SK-N-SH (cell line): Measurements from ENCODE around the gene ZBTB24. TPM values are rescaled to one million over a fixed set of nuclear protein-coding genes. Genes with fewer than 3 reads are reported as not detected.

Experiments used
- CTCF ChIA-PET: fragments of 300-600, 350-600 bp; formaldehyde crosslinking; extraction: SDS; loops from one replicate; lab custom pipeline; 2021; lab: Yijun Ruan, JAX
- POLR2A ChIA-PET: fragments of 350-600 bp; sonication (Branson Sonifier 250); formaldehyde crosslinking; extraction: SDS; loops from one replicate; lab custom pipeline; 2020; ENCODE audit warnings: antibody characterized with exemption, inconsistent platforms; lab: Yijun Ruan, JAX
- DNase-seq: peaks from one replicate; pipeline ENCODE4 v3.0.0; 2012
- H2AFZ ChIP-seq: fragments of 200-600 bp; sonication (generic); 2 replicates; pipeline ENCODE4 v1.8.1; 2016; ENCODE audit warnings: antibody characterized with exemption, mild to moderate bottlenecking, low read depth
- H3F3A ChIP-seq: fragments of 200-600 bp; sonication (generic); replicated peaks from 2 replicates; pipeline ENCODE3; 2016; ENCODE audit warnings: antibody characterized with exemption, mild to moderate bottlenecking; ENCODE audit not compliant: insufficient read depth
- H3K27ac ChIP-seq, 2 experiments: fragments of 200-500 bp in 1 of 2; fragments of 200-600 bp in 1 of 2; sonication (Bioruptor generic) in 1 of 2; sonication (generic), shearing (Covaris generic) in 1 of 2; 2 replicates each; pipeline versions ENCODE4 v1.5.1 to v1.6.1; 2014 to 2016; ENCODE audit warnings: low read depth in 2 of 2, inconsistent platforms in 1 of 2, low read length in 1 of 2, mild to moderate bottlenecking in 1 of 2, mixed read lengths in 1 of 2
- H3K27me3 ChIP-seq: fragments of 200-600 bp; sonication (generic), shearing (Covaris generic); 2 replicates; pipeline ENCODE4 v1.6.1; 2016; ENCODE audit warnings: mixed run types; ENCODE audit not compliant: insufficient read depth
- H3K36me3 ChIP-seq, 2 experiments: fragments of 200-500 bp in 1 of 2; fragments of 200-600 bp in 1 of 2; sonication (Bioruptor generic) in 1 of 2; sonication (generic) in 1 of 2; replicated peaks in 1 of 2; 2 replicates each; pipeline versions ENCODE3 to v1.5.1; 2014 to 2016; ENCODE audit warnings: low read length in 1 of 2, mild to moderate bottlenecking in 1 of 2; ENCODE audit not compliant: insufficient read depth in 2 of 2, control insufficient read depth in 1 of 2
- H3K4me1 ChIP-seq, 2 experiments: fragments of 200-500 bp in 1 of 2; fragments of 200-600 bp in 1 of 2; sonication (Bioruptor generic) in 1 of 2; sonication (generic), shearing (Covaris generic) in 1 of 2; 2 replicates each; pipeline versions ENCODE4 v1.5.1 to v1.6.1; 2014 to 2016; ENCODE audit warnings: low read depth in 1 of 2, low read length in 1 of 2, mixed run types in 1 of 2; ENCODE audit not compliant: insufficient read depth in 2 of 2, control insufficient read depth in 1 of 2
- H3K4me2 ChIP-seq: fragments of 200-600 bp; sonication (generic), shearing (Covaris generic); 2 replicates; pipeline ENCODE4 v1.6.1; 2017; ENCODE audit warnings: mixed run types
- H3K4me3 ChIP-seq, 2 experiments: fragments of 200-500 bp in 1 of 2; fragments of 200-600 bp in 1 of 2; sonication (Bioruptor generic) in 1 of 2; sonication (generic), shearing (Covaris generic) in 1 of 2; 2 replicates each; pipeline versions ENCODE4 v1.5.1 to v1.8.1; 2014 to 2016; ENCODE audit warnings: low read depth in 2 of 2, inconsistent platforms in 1 of 2, low read length in 1 of 2, mild to moderate bottlenecking in 1 of 2, mixed read lengths in 1 of 2, moderate library complexity in 1 of 2
- H3K79me2 ChIP-seq: fragments of 200-600 bp; sonication (generic); 2 replicates; pipeline ENCODE4 v1.8.1; 2017; ENCODE audit warnings: mild to moderate bottlenecking; ENCODE audit not compliant: insufficient read depth
- H3K9ac ChIP-seq: fragments of 200-600 bp; sonication (generic); 2 replicates; pipeline ENCODE4 v1.6.1; 2017; ENCODE audit warnings: mixed run types
- H3K9me2 ChIP-seq: fragments of 200-600 bp; sonication (generic); 2 replicates; pipeline ENCODE4 v1.6.1; 2017; ENCODE audit warnings: mixed run types
- H3K9me3 ChIP-seq: fragments of 200-600 bp; sonication (generic); 2 replicates; pipeline ENCODE4 v1.6.1; 2017; ENCODE audit warnings: mixed run types, mild to moderate bottlenecking, moderate library complexity
- H4K20me1 ChIP-seq: fragments of 200-600 bp; sonication (generic); 2 replicates; pipeline ENCODE4 v1.6.1; 2017; ENCODE audit warnings: mild to moderate bottlenecking, mixed run types; ENCODE audit not compliant: insufficient read depth
- CHD2 ChIP-seq: fragments of 150-350 bp; IDR thresholded peaks from 2 replicates; pipeline ENCODE4 v1.6.1; 2018; ENCODE audit warnings: low read length; ENCODE audit not compliant: partially characterized antibody
- ELF1 ChIP-seq: IDR thresholded peaks from 2 replicates; pipeline ENCODE4 v1.4.0; 2012
- FOXJ3 ChIP-seq: sonication (generic); formaldehyde crosslinking; IDR thresholded peaks from 2 replicates; pipeline ENCODE4 v1.5.1; 2020; ENCODE audit warnings: mild to moderate bottlenecking, missing genetic modification reagents
- GABPA ChIP-seq: IDR thresholded peaks from 2 replicates; pipeline ENCODE4 v1.4.0; 2012; ENCODE audit warnings: low read depth, mild to moderate bottlenecking
- GATA2 ChIP-seq: sonication (generic); formaldehyde crosslinking; IDR thresholded peaks from 2 replicates; pipeline ENCODE4 v1.5.0; 2020; ENCODE audit warnings: mild to moderate bottlenecking, missing genetic modification reagents
- MEF2A ChIP-seq: IDR thresholded peaks from 2 replicates; pipeline ENCODE4 v1.4.0; 2012; ENCODE audit warnings: low read depth, borderline replicate concordance
- MXI1 ChIP-seq: IDR thresholded peaks from 2 replicates; pipeline ENCODE4 v1.6.1; 2012; ENCODE audit warnings: mild to moderate bottlenecking, low read depth, low read length, improper control_type of control experiment
- POLR2AphosphoS5 ChIP-seq: IDR thresholded peaks from 2 replicates; pipeline ENCODE4 v1.6.1; 2012; ENCODE audit warnings: low read depth, low read length
- RAD21 ChIP-seq: IDR thresholded peaks from 2 replicates; pipeline ENCODE4 v1.6.1; 2012; ENCODE audit warnings: mild to moderate bottlenecking, low read length
- RCOR1 ChIP-seq: fragments of 150-350 bp; IDR thresholded peaks from 2 replicates; pipeline ENCODE4 v1.6.1; 2017; ENCODE audit warnings: antibody characterized with exemption, low read length
- RFX5 ChIP-seq: IDR thresholded peaks from 2 replicates; pipeline ENCODE4 v1.6.1; 2012; ENCODE audit warnings: mild to moderate bottlenecking, improper control_type of control experiment, low read length
- SIN3A ChIP-seq: IDR thresholded peaks from 2 replicates; pipeline ENCODE4 v1.6.1; 2012; ENCODE audit warnings: low read depth, mild to moderate bottlenecking, low read length, moderate library complexity, borderline replicate concordance
- SMC3 ChIP-seq: IDR thresholded peaks from 2 replicates; pipeline ENCODE4 v1.6.1; 2012; ENCODE audit warnings: low read depth, low read length, improper control_type of control experiment
- TAF1 ChIP-seq: IDR thresholded peaks from 2 replicates; pipeline ENCODE4 v1.6.1; 2012; ENCODE audit warnings: low read depth, mild to moderate bottlenecking, low read length, moderate library complexity, borderline replicate concordance
- TCF12 ChIP-seq: IDR thresholded peaks from 2 replicates; pipeline ENCODE4 v1.4.0; 2012
- TEAD4 ChIP-seq: IDR thresholded peaks from 2 replicates; pipeline ENCODE4 v1.4.0; 2012; ENCODE audit warnings: mild to moderate bottlenecking, borderline replicate concordance; ENCODE audit not compliant: insufficient read depth
- YY1 ChIP-seq: IDR thresholded peaks from 2 replicates; pipeline ENCODE4 v1.4.0; 2012; ENCODE audit warnings: low read depth, mild to moderate bottlenecking
- WGBS: methylation state at CpG from one replicate; pipeline ENCODE4 v1.1.6; 2017; ENCODE audit warnings: low lambda C conversion rate; 5-methylcytosine and 5-hydroxymethylcytosine counted together
- polyA plus RNA-seq, 3 experiments: library from polyadenylated mRNA; depleted of rRNA; stranded (reverse); fragments of >200 nt; gene quantifications; 2 replicates each; pipeline ENCODE4 v1.2.3, GENCODE V29; 2012
- TF ChIP-seq, protein P1 (sequence below): fragments of 150-350 bp; IDR thresholded peaks from 2 replicates; pipeline ENCODE4 v1.6.1; 2017; ENCODE audit warnings: antibody characterized with exemption, low read length, low read depth, borderline replicate concordance
- TF ChIP-seq, protein P2 (sequence below): IDR thresholded peaks from 2 replicates; pipeline ENCODE4; 2012

The ZBTB24 gene
- polyA plus RNA-seq, 1 of the 3 experiments (the other 2 are of a cell fraction), result 1.7 TPM

DNA sequence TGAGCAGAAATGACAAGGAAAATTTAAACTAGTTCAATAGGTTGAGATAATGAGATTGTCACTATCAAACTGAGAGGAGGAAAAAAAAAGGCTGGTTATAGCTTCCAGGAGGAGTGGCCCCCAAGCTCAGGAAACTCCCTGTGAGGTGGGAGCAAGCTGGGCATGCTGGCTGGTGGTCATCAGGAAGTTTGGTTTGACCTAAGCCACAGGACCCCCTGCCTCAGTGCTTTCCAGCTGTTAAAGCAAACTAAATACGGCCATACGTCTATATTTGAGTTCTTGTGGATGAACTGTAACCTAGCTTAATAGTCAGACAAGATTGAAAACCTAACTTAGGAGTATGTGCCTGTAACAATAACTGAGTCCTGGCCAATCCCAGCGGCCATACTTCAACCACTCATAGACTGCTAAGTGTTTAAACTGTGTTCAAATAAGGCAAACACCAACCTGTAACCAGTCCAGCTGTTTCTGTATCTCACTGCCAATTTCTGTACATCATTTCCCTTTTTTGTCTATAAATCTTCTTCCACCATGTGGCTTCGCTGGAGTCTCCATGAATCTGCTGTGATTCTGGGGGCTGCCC lies 24.6 kb upstream of the ZBTB24 start (continued):
- TF ChIP-seq, protein P1, sequence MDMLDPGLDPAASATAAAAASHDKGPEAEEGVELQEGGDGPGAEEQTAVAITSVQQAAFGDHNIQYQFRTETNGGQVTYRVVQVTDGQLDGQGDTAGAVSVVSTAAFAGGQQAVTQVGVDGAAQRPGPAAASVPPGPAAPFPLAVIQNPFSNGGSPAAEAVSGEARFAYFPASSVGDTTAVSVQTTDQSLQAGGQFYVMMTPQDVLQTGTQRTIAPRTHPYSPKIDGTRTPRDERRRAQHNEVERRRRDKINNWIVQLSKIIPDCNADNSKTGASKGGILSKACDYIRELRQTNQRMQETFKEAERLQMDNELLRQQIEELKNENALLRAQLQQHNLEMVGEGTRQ, result no peak
- TF ChIP-seq TAF1 (no peak), SIN3A (no peak), RAD21 (no peak), TCF12 (no peak), ELF1 (no peak), FOXJ3 (CRISPR knock-in tag) (no peak), POLR2AphosphoS5 (no peak), SMC3 (no peak), MEF2A (no peak), CHD2 (no peak)
- TF ChIP-seq, protein P2, sequence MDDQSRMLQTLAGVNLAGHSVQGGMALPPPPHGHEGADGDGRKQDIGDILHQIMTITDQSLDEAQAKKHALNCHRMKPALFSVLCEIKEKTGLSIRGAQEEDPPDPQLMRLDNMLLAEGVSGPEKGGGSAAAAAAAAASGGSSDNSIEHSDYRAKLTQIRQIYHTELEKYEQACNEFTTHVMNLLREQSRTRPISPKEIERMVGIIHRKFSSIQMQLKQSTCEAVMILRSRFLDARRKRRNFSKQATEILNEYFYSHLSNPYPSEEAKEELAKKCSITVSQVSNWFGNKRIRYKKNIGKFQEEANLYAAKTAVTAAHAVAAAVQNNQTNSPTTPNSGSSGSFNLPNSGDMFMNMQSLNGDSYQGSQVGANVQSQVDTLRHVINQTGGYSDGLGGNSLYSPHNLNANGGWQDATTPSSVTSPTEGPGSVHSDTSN, result no peak

DNA sequence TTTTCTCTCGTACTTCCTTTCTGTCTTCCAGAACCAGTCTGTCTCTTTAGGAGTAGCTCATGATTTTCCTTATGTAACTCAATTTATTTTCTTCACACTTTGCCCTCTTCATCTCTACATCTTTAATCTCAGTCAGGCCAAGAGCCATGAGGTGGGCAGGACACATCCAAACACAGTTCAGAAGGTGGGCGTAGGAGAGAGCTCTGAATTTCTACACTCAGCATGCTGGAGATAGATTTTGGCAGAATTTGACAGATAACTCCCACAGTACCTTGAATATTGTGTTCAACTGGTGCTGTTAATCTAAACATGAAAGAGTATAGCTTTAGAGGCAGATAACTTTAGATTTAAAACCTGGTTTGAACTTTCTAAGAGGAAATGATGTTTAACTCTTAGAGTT lies 23.8 kb upstream of the ZBTB24 start:
- TF ChIP-seq RAD21 (no peak), GABPA (no peak), RFX5 (no peak), CHD2 (no peak), MEF2A (no peak), TEAD4 (no peak), MXI1 (no peak), RCOR1 (no peak), YY1 (no peak), GATA2 (CRISPR knock-in tag) (no peak), SIN3A (no peak), POLR2AphosphoS5 (no peak)
- TF ChIP-seq, protein P1, result no peak
- TF ChIP-seq, protein P2, result no peak
- TF ChIP-seq, all 33 proteins: peak for 0
- Histone ChIP-seq H3F3A (no peaks in the 10 kb centered on the region), H3K9ac (no peak overlapping the region), H3K36me3 (no peaks in the 10 kb centered on the region), H3K27ac (no peak overlapping the region), H3K4me3 (no peak overlapping the region), H3K4me1 (no peaks in the 10 kb centered on the region; a peak in 1 of 4 replicates), H4K20me1 (no peaks in the 10 kb centered on the region), H3K9me3 (no peaks in the 10 kb centered on the region), H2AFZ (no peak overlapping the region), H3K4me2 (no peak overlapping the region), H3K9me2 (no peaks in the 10 kb centered on the region), H3K79me2 (no peaks in the 10 kb centered on the region), H3K27me3 (no peaks in the 10 kb centered on the region)
- ChIA-PET CTCF (interaction anchor here (1.0 to 2.2 kb wide), 2 partner anchors 21 to 546 kb away, joined by 3 to 9 read pairs; no protein-coding TSS in a partner anchor), POLR2A (no interaction called here)
- 38% methylated on average over 2 of the region's 2 CpGs for WGBS
- no peak for DNase-seq
